Measurements from ENCODE around the gene MED12L. TPM values are rescaled to one million over a fixed set of nuclear protein-coding genes. Genes with fewer than 3 reads are reported as not detected.

The MED12L gene
- total RNA-seq, 2 experiments from 2014 or later, result 12.6 to 32.7 TPM

DNA sequence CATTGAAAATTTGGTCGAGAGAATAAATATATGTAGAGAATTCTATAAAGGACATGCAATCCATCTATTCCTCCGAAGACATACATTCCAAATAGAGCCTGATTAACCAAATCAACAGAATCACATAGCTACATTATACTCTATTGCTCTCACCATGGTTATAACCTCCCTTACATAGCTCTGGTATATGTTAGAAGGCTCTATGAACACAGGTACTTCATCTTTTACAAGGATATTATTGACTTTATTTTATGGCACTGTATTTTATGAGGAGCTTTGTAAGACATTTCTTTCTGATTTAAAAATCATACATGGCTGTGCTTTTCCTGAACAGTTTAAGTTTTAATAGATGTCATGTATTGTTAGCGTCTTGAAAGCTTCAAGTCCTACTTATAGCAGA, 370.6 kb downstream of the MED12L start:
- DNase-seq (ENCODE audit: low spot score), result no peak
- H3K27ac ChIP-seq (ENCODE audit: low read depth, low read length, poor library complexity, severe bottlenecking), result no peak overlapping the region
- H4K20me1 ChIP-seq (ENCODE audit: insufficient read depth, low read length), result no peaks in the 10 kb centered on the region
- H3K79me2 ChIP-seq (ENCODE audit: insufficient read depth, low read depth, low read length), result no peaks in the 10 kb centered on the region
- ChIA-PET CTCF (ENCODE audit: unreplicated experiment) (no interaction called here), POLR2A (no interaction called here)
- H3K4me2 ChIP-seq (ENCODE audit: low read length), result no peak overlapping the region
- no peak overlapping the region for H2AFZ ChIP-seq (ENCODE audit: low read length)
- H3K9me2 ChIP-seq (ENCODE audit: insufficient read depth, low read length), result no peaks in the 10 kb centered on the region
- no peaks in the 10 kb centered on the region for H3K9me3 ChIP-seq (ENCODE audit: low read length)
- intact Hi-C loops (cut with micrococcal nuclease; ENCODE audit: unreplicated experiment), result no loop called here
- H3K4me3 ChIP-seq (ENCODE audit: low read depth, low read length, poor library complexity, severe bottlenecking), result no peak overlapping the region
- H3K4me1 ChIP-seq (ENCODE audit: insufficient read depth, low read length, poor library complexity, severe bottlenecking), result no peaks in the 10 kb centered on the region
- H3K36me3 ChIP-seq (ENCODE audit: insufficient read depth, low read length), result no peaks in the 10 kb centered on the region
- no peak for TF ChIP-seq EZH2phosphoT487 (IDR thresholded peaks at IDR 0.05; ENCODE audit: borderline replicate concordance, low read depth, low read length)
- TF ChIP-seq, protein P1, sequence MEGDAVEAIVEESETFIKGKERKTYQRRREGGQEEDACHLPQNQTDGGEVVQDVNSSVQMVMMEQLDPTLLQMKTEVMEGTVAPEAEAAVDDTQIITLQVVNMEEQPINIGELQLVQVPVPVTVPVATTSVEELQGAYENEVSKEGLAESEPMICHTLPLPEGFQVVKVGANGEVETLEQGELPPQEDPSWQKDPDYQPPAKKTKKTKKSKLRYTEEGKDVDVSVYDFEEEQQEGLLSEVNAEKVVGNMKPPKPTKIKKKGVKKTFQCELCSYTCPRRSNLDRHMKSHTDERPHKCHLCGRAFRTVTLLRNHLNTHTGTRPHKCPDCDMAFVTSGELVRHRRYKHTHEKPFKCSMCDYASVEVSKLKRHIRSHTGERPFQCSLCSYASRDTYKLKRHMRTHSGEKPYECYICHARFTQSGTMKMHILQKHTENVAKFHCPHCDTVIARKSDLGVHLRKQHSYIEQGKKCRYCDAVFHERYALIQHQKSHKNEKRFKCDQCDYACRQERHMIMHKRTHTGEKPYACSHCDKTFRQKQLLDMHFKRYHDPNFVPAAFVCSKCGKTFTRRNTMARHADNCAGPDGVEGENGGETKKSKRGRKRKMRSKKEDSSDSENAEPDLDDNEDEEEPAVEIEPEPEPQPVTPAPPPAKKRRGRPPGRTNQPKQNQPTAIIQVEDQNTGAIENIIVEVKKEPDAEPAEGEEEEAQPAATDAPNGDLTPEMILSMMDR (conservative IDR thresholded peaks at IDR 0.05; ENCODE audit: low read length), result no peak
- BruUV-seq (replicated peaks), result no TSS peak

DNA sequence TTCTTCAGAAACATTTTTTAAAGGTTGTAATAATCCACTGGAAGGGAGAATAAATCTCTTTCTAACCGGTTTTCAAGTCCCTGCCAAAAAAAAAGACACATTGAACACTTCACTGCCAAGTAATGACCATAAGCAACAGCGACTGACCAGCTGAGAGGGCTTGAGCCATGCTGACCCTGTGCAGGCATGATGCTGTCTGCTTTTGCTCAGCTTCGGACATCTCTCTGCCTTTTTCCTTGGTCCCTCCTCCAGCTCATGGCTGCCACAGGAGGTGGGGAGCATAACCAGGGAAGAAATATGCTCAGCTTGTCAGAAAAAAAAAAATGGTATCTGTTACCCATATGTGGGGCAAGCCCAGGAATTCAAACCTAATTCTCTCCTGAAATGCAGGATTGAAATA, 373.9 kb downstream of the MED12L start:
- no peaks in the 10 kb centered on the region for H3K36me3 ChIP-seq (ENCODE audit: insufficient read depth, low read length)
- POLR2A ChIA-PET, result interaction anchor here (1.2 kb wide), 1 partner anchor 16 kb away, joined by 3 read pairs; no protein-coding TSS in a partner anchor
- intact Hi-C loops (cut with micrococcal nuclease; ENCODE audit: unreplicated experiment), result no loop called here

DNA sequence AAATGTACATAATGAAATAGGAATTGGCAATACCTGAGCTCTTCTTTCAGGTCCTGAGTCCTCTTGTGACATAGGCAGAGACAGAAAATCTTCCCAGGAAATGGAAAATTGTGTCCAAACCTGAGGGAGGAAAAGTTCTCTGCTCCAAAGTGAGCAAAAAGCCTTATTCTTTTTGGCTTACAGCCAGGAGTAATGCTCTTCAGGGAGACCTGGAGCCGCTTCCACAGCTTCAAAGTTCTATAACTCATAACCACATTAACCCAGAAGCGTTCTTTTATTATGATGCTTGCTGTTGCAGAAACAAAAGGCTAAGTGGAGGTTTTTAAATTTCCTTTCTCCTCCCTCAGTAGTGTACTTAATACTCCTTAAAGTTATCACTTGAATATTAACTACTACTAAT, 374.8 kb downstream of the MED12L start:
- no peaks in the 10 kb centered on the region for H3K9me2 ChIP-seq (ENCODE audit: insufficient read depth, low read length)
- H3K79me2 ChIP-seq (ENCODE audit: insufficient read depth, low read depth, low read length), result no peaks in the 10 kb centered on the region
- no peak overlapping the region for H3K4me2 ChIP-seq (ENCODE audit: low read length)
- no peak for DNase-seq (ENCODE audit: low spot score)
- no peak for TF ChIP-seq EZH2phosphoT487 (IDR thresholded peaks at IDR 0.05; ENCODE audit: borderline replicate concordance, low read depth, low read length)
- TF ChIP-seq, protein P1 (conservative IDR thresholded peaks at IDR 0.05; ENCODE audit: low read length), result no peak
- H4K20me1 ChIP-seq (ENCODE audit: insufficient read depth, low read length), result no peaks in the 10 kb centered on the region
- BruUV-seq (replicated peaks), result no TSS peak
- no peaks in the 10 kb centered on the region for H3K36me3 ChIP-seq (ENCODE audit: insufficient read depth, low read length)
- CTCF ChIA-PET (ENCODE audit: unreplicated experiment), result no interaction called here
- no peaks in the 10 kb centered on the region for H3K9me3 ChIP-seq (ENCODE audit: low read length)
- POLR2A ChIA-PET, result interaction anchor here (0.7 to 1.2 kb wide), 2 partner anchors 17 to 1940 kb away, joined by 3 read pairs; no protein-coding TSS in a partner anchor
- no peaks in the 10 kb centered on the region for H3K4me1 ChIP-seq (ENCODE audit: insufficient read depth, low read length, poor library complexity, severe bottlenecking)
- no peak overlapping the region for H2AFZ ChIP-seq (ENCODE audit: low read length)
- H3K4me3 ChIP-seq (ENCODE audit: low read depth, low read length, poor library complexity, severe bottlenecking), result no peak overlapping the region
- H3K27ac ChIP-seq (ENCODE audit: low read depth, low read length, poor library complexity, severe bottlenecking), result no peak overlapping the region
- intact Hi-C loops (cut with micrococcal nuclease; ENCODE audit: unreplicated experiment), result loop anchor here (10.0 kb wide), 1 partner anchor 455 kb away; no protein-coding TSS in a partner anchor

More for the DNA sequence above, 373.9 kb downstream of the MED12L start:
- no TSS peak for BruUV-seq (replicated peaks)
- H2AFZ ChIP-seq (ENCODE audit: low read length), result no peak overlapping the region
- CTCF ChIA-PET (ENCODE audit: unreplicated experiment), result no interaction called here
- no peaks in the 10 kb centered on the region for H3K9me3 ChIP-seq (ENCODE audit: low read length)
- H3K4me3 ChIP-seq (ENCODE audit: low read depth, low read length, poor library complexity, severe bottlenecking), result no peak overlapping the region
- no peaks in the 10 kb centered on the region for H4K20me1 ChIP-seq (ENCODE audit: insufficient read depth, low read length)
- H3K27ac ChIP-seq (ENCODE audit: low read depth, low read length, poor library complexity, severe bottlenecking), result no peak overlapping the region
- no peak for DNase-seq (ENCODE audit: low spot score)
- H3K4me2 ChIP-seq (ENCODE audit: low read length), result no peak overlapping the region
- H3K4me1 ChIP-seq (ENCODE audit: insufficient read depth, low read length, poor library complexity, severe bottlenecking), result no peaks in the 10 kb centered on the region
- no peaks in the 10 kb centered on the region for H3K79me2 ChIP-seq (ENCODE audit: insufficient read depth, low read depth, low read length)
- TF ChIP-seq, protein P1 (conservative IDR thresholded peaks at IDR 0.05; ENCODE audit: low read length), result no peak
- no peak for TF ChIP-seq EZH2phosphoT487 (IDR thresholded peaks at IDR 0.05; ENCODE audit: borderline replicate concordance, low read depth, low read length)
- no peaks in the 10 kb centered on the region for H3K9me2 ChIP-seq (ENCODE audit: insufficient read depth, low read length)

All from OCI-LY7 (cell line).